Measurements from ENCODE around the gene ABLIM2.

GRCh38 chr4:8131826-8132225, 26.8 kb downstream of the ABLIM2 start:
- TF ChIP-seq, protein P1, sequence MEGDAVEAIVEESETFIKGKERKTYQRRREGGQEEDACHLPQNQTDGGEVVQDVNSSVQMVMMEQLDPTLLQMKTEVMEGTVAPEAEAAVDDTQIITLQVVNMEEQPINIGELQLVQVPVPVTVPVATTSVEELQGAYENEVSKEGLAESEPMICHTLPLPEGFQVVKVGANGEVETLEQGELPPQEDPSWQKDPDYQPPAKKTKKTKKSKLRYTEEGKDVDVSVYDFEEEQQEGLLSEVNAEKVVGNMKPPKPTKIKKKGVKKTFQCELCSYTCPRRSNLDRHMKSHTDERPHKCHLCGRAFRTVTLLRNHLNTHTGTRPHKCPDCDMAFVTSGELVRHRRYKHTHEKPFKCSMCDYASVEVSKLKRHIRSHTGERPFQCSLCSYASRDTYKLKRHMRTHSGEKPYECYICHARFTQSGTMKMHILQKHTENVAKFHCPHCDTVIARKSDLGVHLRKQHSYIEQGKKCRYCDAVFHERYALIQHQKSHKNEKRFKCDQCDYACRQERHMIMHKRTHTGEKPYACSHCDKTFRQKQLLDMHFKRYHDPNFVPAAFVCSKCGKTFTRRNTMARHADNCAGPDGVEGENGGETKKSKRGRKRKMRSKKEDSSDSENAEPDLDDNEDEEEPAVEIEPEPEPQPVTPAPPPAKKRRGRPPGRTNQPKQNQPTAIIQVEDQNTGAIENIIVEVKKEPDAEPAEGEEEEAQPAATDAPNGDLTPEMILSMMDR (IDR thresholded peaks at IDR 0.05), result no peak
- TF ChIP-seq POLR2A (IDR thresholded peaks at IDR 0.05), result no peak

Data from body of pancreas (tissue), 4 donors.